B cell (primary cell): ENCODE data around the gene TBC1D22A. TPM values are rescaled to one million over a fixed set of nuclear protein-coding genes. Genes with fewer than 3 reads are reported as not detected.
A peak's percentile ranks its signal among the peaks of the same experiment; 100 is the strongest.

Experiments used
- ATAC-seq: fragments of 200-7000 bp; cut with Tn5 transposase; one replicate; pipeline ENCODE4 v1.10.0; 2021; ENCODE audit warnings: low read depth, mild to moderate bottlenecking, moderate number of reproducible peaks, moderate library complexity
- CTCF ChIA-PET: fragments of 350-600 bp; sonication (Branson Sonifier 250); formaldehyde crosslinking; loops from one replicate; lab custom pipeline; 2021; ENCODE audit warnings: antibody characterized with exemption, inconsistent platforms; lab: Charles Lee
- POLR2A ChIA-PET: fragments of 350-600 bp; sonication (Branson Sonifier 250); formaldehyde crosslinking; loops from one replicate; lab custom pipeline; 2021; ENCODE audit warnings: antibody characterized with exemption; lab: Charles Lee
- DNase-seq: peaks from one replicate; pipeline ENCODE4 v3.0.0; 2013
- H2AFZ ChIP-seq: 2 replicates; pipeline ENCODE4 v1.6.1; 2012; ENCODE audit warnings: mild to moderate bottlenecking, low read depth, low read length; ENCODE audit not compliant: insufficient read depth, poor library complexity, severe bottlenecking
- H3K27ac ChIP-seq, 2 donors: 1 replicate in 1 of 2; 2 replicates in 1 of 2; pipeline ENCODE4 v1.5.1; 2012 to 2013; ENCODE audit warnings: low read length in 2 of 2, mild to moderate bottlenecking in 2 of 2, moderate library complexity in 1 of 2
- H3K27me3 ChIP-seq, 4 experiments: fragments of 200-600 bp in 1 of 4; sonication (generic) in 1 of 4; replicated peaks in 1 of 4; 1 replicate in 2 of 4; 2 replicates in 2 of 4; pipeline versions ENCODE4 v1.6.1 to v1.7.0; 2013 to 2016; ENCODE audit warnings: low read length in 3 of 4, mild to moderate bottlenecking in 2 of 4, mixed read lengths in 1 of 4, moderate library complexity in 1 of 4; ENCODE audit not compliant: insufficient read depth in 4 of 4, control insufficient read depth in 3 of 4; ENCODE audit errors: control extremely low read depth in 1 of 4
- H3K36me3 ChIP-seq, 2 experiments: replicated peaks in 1 of 2; 1 replicate in 1 of 2; 2 replicates in 1 of 2; pipeline versions ENCODE4 v1.6.1 to v1.7.1; 2013; ENCODE audit warnings: low read length in 1 of 2; ENCODE audit not compliant: insufficient read depth in 2 of 2, control insufficient read depth in 1 of 2; ENCODE audit errors: control extremely low read depth in 1 of 2, extremely low read depth in 1 of 2
- H3K4me1 ChIP-seq, 2 donors: fragments of 200-600 bp in 1 of 2; sonication (generic) in 1 of 2; 1 replicate in 1 of 2; 2 replicates in 1 of 2; pipeline versions ENCODE4 v1.5.1 to v1.6.1; 2013 to 2017; ENCODE audit warnings: low read length in 2 of 2; ENCODE audit not compliant: control insufficient read depth in 2 of 2, insufficient read depth in 2 of 2
- H3K4me2 ChIP-seq: replicated peaks from 2 replicates; pipeline ENCODE3; 2012; ENCODE audit warnings: mild to moderate bottlenecking, low read depth, low read length; ENCODE audit not compliant: poor library complexity, severe bottlenecking
- H3K4me3 ChIP-seq, 5 experiments: fragments of 200-600 bp in 1 of 5; sonication (generic) in 1 of 5; 1 replicate in 3 of 5; 2 replicates in 2 of 5; pipeline versions ENCODE4 v1.5.1 to v1.7.0; 2011 to 2016; ENCODE audit warnings: low read length in 4 of 5, mild to moderate bottlenecking in 4 of 5, low read depth in 2 of 5, control low read depth in 1 of 5, moderate library complexity in 1 of 5; ENCODE audit not compliant: insufficient read depth in 1 of 5; ENCODE audit errors: control extremely low read depth in 1 of 5, extremely low read depth in 1 of 5
- H3K79me2 ChIP-seq: fragments of 200-600 bp; sonication (generic); one replicate; pipeline ENCODE4 v1.6.0; 2016; ENCODE audit warnings: low read length; ENCODE audit not compliant: control insufficient read depth, insufficient read depth
- H3K9ac ChIP-seq: fragments of 200-600 bp; sonication (generic); 2 replicates; pipeline ENCODE4 v1.6.1; 2017; ENCODE audit warnings: mild to moderate bottlenecking, low read length, moderate library complexity
- H3K9me3 ChIP-seq, 3 donors: one replicate each; pipeline versions ENCODE4 v1.6.1 to v1.7.1; 2013; ENCODE audit warnings: low read length in 2 of 3; ENCODE audit not compliant: control insufficient read depth in 2 of 3, insufficient read depth in 1 of 3; ENCODE audit errors: control extremely low read depth in 1 of 3
- H4K20me1 ChIP-seq: 2 replicates; pipeline ENCODE4 v1.6.0; 2012; ENCODE audit warnings: mild to moderate bottlenecking, low read length; ENCODE audit not compliant: insufficient read depth, control insufficient read depth, poor library complexity, severe bottlenecking
- H3K27ac Mint-ChIP-seq: one replicate; pipeline ENCODE4 v1.8.0; 2021; ENCODE audit warnings: mixed read lengths
- H3K27me3 Mint-ChIP-seq: one replicate; pipeline ENCODE4 v1.8.0; 2021; ENCODE audit warnings: mixed read lengths
- H3K4me1 Mint-ChIP-seq: one replicate; pipeline ENCODE4 v1.8.0; 2021; ENCODE audit warnings: mixed read lengths
- H3K4me3 Mint-ChIP-seq: one replicate; pipeline ENCODE4 v1.8.0; 2021; ENCODE audit warnings: mixed read lengths
- H3K9me3 Mint-ChIP-seq: one replicate; pipeline ENCODE4 v1.8.0; 2022; ENCODE audit warnings: mixed read lengths; ENCODE audit not compliant: insufficient read depth
- EZH2 ChIP-seq: IDR thresholded peaks from 2 replicates; pipeline ENCODE4 v1.6.1; 2012; ENCODE audit warnings: borderline replicate concordance, low read depth, mild to moderate bottlenecking, moderate library complexity, low read length; ENCODE audit not compliant: insufficient read depth, poor library complexity, severe bottlenecking
- WGBS: methylation state at CpG from one replicate; pipeline ENCODE4 v1.1.5; 2013; ENCODE audit warnings: missing lambda C conversion rate; ENCODE audit not compliant: insufficient coverage; 5-methylcytosine and 5-hydroxymethylcytosine counted together
- intact Hi-C: fragments of 100-400 bp; cut with micrococcal nuclease; formaldehyde crosslinking; loops from one replicate; pipeline ENCODE4 v1.10.0; 2022
- polyA plus RNA-seq: library from polyadenylated mRNA; depleted of rRNA; stranded (reverse); fragments of >200 nt; gene quantifications from 2 replicates; pipeline ENCODE4 v1.2.3, GENCODE V29; 2012
- total RNA-seq, 2 donors: library from RNA; stranded (reverse); fragments of 120-200 nt in 1 of 2; gene quantifications; 1 replicate in 1 of 2; 2 replicates in 1 of 2; pipeline versions ENCODE4 v1.2.3 to v1.2.4, GENCODE V29; 2013 to 2022
- TF ChIP-seq, protein P1 (sequence below): fragments of 200-600 bp; IDR thresholded peaks from one replicate; pipeline ENCODE4 v1.8.0; 2022; ENCODE audit warnings: antibody characterized with exemption, mild to moderate bottlenecking

TBC1D22A gene
- total and polyA plus RNA-seq, 2 donors (not counting 1 experiment from before 2014, with no cell fraction given): 73.8 to 128 TPM

DNA sequence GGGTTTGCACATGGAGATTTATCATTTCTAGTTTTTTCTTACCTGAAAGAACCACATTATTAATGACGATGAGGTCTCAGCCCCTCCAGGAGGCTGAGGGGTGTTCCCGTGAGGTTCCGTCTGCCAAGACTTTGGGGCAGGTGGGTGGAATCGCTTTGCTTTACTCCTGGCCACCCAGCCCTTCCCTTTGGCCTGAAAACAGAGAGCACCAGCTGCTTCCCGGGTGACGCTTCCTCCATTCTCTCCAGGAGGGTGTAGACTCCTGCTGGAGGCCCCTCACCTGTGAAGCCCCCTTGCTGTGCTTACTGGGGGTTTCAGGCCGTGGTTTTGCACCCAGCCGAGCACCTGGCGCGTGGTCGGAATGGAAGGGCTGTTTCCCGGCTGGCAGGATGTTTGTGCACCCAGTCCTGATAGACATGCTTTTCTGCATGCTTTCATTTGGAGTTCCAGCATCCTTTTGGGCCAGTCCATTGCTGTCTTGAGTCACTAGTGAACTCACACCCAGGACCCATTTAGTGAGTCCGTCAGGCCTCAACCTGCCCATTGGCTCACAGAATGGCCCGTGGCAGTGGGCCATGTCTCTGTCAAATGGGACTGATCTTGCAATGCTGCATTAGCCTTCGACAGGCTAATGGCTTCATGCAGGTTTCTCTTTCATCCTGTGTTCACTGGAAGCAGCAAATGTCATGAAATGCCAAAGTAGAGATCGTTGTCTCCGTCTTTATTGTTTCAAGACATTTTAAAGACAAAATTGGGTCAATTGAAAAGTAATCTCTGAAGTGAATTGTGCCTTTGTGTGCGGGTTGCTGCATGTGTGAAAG is 360.8 kb downstream of the TBC1D22A start:
- POLR2A ChIA-PET: no interaction called here
- no peak overlapping the region for H3K9ac ChIP-seq
- TF ChIP-seq, protein P1, sequence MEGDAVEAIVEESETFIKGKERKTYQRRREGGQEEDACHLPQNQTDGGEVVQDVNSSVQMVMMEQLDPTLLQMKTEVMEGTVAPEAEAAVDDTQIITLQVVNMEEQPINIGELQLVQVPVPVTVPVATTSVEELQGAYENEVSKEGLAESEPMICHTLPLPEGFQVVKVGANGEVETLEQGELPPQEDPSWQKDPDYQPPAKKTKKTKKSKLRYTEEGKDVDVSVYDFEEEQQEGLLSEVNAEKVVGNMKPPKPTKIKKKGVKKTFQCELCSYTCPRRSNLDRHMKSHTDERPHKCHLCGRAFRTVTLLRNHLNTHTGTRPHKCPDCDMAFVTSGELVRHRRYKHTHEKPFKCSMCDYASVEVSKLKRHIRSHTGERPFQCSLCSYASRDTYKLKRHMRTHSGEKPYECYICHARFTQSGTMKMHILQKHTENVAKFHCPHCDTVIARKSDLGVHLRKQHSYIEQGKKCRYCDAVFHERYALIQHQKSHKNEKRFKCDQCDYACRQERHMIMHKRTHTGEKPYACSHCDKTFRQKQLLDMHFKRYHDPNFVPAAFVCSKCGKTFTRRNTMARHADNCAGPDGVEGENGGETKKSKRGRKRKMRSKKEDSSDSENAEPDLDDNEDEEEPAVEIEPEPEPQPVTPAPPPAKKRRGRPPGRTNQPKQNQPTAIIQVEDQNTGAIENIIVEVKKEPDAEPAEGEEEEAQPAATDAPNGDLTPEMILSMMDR: no peak
- no peak for TF ChIP-seq EZH2
- H3K4me1 ChIP-seq: no peaks in the 10 kb centered on the region
- DNase-seq (no peak), ATAC-seq (no peak)
- H2AFZ ChIP-seq: no peak overlapping the region
- Mint-ChIP-seq H3K9me3 (no peaks in the 10 kb centered on the region), H3K27ac (no peak overlapping the region), H3K4me3 (no peak overlapping the region), H3K27me3 (no peaks in the 10 kb centered on the region), H3K4me1 (peaks cover 6% of the 10 kb centered on the region)
- no peak overlapping the region for H3K27ac ChIP-seq
- no peak overlapping the region for H3K4me3 ChIP-seq
- peaks cover 0 to 4% (median 0%) of the 10 kb centered on the region in 3 donors for H3K9me3 ChIP-seq
- H3K4me2 ChIP-seq: no peak overlapping the region
- H3K36me3 ChIP-seq: peaks cover 0 to 7% of the 10 kb centered on the region in 2 experiments
- CTCF ChIA-PET: no interaction called here
- H4K20me1 ChIP-seq: peaks cover 38% of the 10 kb centered on the region
- no peaks in the 10 kb centered on the region for H3K79me2 ChIP-seq
- intact Hi-C loops: no loop called here
- WGBS: 85% methylated on average over 16 of the region's 18 CpGs
- H3K27me3 ChIP-seq: no peaks in the 10 kb centered on the region

DNA sequence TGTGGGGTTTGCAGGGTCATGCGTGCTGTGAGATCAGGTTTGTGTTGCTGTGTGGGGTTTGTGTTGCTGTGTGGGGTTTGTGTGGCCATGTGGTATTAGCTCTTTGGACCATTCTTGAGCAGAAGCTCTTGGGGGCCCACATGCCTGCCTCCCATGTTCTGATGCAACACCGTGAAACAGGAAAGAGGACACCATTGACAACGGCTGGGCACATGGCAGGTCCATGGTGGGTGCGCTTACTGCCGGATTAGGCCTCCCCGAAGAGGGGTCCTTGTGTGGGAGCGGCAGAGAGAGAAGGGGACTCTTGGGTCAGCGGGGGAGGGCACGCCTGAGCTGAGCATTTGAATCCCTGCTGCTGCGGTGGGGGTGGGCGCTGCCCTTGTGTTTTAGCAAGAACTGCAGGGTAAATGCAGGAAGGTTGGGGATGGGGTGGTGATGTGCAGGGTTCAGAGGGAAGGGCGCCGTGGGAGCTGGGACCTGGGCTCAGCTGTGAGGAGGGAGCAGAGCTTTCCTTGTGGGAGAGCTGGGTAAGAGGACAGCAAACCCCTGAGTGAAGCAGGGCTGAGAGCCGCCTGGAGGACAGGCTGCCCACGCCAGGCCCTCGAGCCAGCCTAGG is 361.5 kb downstream of the TBC1D22A start:
- ATAC-seq (no peak), DNase-seq (no peak)
- no peaks in the 10 kb centered on the region for H3K79me2 ChIP-seq
- Mint-ChIP-seq H3K4me3 (no peak overlapping the region), H3K27me3 (no peaks in the 10 kb centered on the region), H3K9me3 (no peaks in the 10 kb centered on the region), H3K27ac (peak overlapping the region; percentile 10), H3K4me1 (peaks cover 11% of the 10 kb centered on the region)
- CTCF ChIA-PET: no interaction called here
- intact Hi-C loops: no loop called here
- peaks cover 0 to 4% (median 0%) of the 10 kb centered on the region in 3 donors for H3K9me3 ChIP-seq
- H3K36me3 ChIP-seq: peaks cover 0 to 14% of the 10 kb centered on the region in 2 experiments
- TF ChIP-seq EZH2: no peak
- TF ChIP-seq, protein P1: no peak
- no peak overlapping the region for H2AFZ ChIP-seq
- peaks cover 44% of the 10 kb centered on the region for H4K20me1 ChIP-seq
- H3K9ac ChIP-seq: no peak overlapping the region
- POLR2A ChIA-PET: no interaction called here
- no peak overlapping the region for H3K4me2 ChIP-seq
- H3K27ac ChIP-seq: no peak overlapping the region
- no peaks in the 10 kb centered on the region for H3K27me3 ChIP-seq
- H3K4me1 ChIP-seq: no peaks in the 10 kb centered on the region
- WGBS: 99% methylated on average over 16 of the region's 16 CpGs
- H3K4me3 ChIP-seq: no peak overlapping the region
